D721Med (cell line): ENCODE measurements around the gene IGF1R.

Experiments
- DNase-seq: peaks from one replicate; pipeline ENCODE4 v3.0.0; 2011; ENCODE audit warnings: low spot score; ENCODE audit not compliant: insufficient read length
- FAIRE-seq: peaks from 2 replicates; lab custom pipeline; 2011; peaks lifted over from hg19 to GRCh38; lab: Jason Lieb, UNC
- CTCF ChIP-seq: IDR thresholded peaks from 2 replicates; pipeline ENCODE4 v1.5.1; 2012; ENCODE audit warnings: mild to moderate bottlenecking, control low read depth; ENCODE audit not compliant: insufficient read depth; ENCODE audit errors: missing control alignments

The IGF1R gene

DNA sequence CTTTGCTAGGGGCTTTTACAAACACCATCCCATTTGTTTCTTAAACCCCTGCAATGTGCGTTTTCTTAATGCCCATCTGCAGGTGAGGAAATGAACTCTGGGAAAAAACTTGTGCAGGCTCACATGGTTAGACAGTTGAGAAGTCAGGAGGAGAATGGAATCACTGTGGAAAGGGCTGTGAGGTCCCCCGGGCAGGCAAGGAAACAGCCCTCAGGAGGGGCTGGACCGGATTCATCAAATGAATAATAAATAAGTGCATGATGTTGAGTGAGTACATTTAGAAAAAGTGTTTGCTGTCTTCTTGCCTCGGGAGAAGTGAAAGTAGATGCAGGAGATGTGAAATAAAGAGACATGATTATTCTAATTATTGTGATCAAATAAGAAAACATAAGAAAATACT, 282.7 kb downstream of the IGF1R start:
- DNase-seq (no peak), FAIRE-seq (no peak)
- TF ChIP-seq CTCF: no peak

DNA sequence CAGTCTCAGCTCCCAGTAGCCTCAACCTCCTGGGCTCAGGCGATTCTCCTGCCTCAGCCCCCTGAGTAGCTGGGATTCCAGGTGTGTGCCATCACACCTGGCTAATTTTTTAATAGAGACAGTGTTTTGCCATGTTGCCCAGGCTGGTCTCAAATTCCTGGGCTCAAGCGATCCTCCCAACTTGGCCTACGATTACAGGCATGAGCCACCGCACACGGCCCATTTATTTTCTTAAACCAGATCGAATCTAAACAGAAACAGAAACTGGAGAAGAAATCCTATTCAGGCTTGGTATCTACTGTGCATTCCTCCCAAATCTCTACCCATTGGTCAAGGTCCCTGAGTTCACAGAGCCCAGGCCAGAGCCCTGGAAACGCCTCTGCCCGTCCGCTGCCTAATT, 285.1 kb downstream of the IGF1R start:
- no peak for DNase-seq
- FAIRE-seq: no peak
- no peak for TF ChIP-seq CTCF

- DNase-seq: no peak
- no peak for TF ChIP-seq CTCF
- no peak for FAIRE-seq
Measured at GRCh38 chr15:98935736-98936135, 287.4 kb downstream of the IGF1R start.

- DNase-seq: no peak
- FAIRE-seq: no peak
- no peak for TF ChIP-seq CTCF
Measured at GRCh38 chr15:98937413-98938104, 289.2 kb downstream of the IGF1R start.

DNA sequence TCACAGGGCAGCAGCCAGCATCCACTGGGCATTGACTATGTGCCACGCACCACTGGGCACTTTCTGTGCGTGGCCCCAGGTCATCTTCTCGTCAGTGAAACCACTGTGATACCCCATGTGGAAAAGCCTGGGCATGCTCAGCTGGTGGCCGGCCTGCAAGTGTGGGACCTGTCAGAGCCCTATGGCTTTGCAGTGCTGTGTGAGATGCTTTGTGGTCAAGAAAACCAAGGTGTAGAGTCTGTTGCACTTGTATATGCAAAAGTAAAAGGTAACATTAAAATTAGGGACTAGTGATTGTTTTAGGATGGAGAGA, 289.7 kb downstream of the IGF1R start:
- DNase-seq (no peak), FAIRE-seq (no peak)
- TF ChIP-seq CTCF: no peak

DNA sequence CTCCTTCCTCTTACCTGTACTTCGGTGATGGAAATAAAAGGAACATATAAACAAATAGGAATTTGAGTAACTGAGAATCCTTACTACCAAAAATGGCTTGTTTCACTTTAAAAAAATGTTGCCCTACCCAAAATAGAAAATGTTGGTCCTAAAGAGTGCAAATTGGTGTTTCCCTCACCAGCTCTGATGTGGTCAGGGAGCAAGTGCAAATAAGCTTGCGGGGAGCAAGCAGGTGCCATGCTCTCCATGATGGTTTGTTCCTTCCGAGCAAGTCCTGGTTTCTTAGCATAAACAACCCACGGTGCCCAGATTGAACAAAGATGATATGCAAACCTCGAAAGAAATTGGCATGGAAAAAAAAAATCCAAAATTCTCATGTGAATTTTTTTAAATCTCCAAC, 290.5 kb downstream of the IGF1R start:
- DNase-seq: no peak
- no peak for TF ChIP-seq CTCF
- FAIRE-seq: no peak

DNA sequence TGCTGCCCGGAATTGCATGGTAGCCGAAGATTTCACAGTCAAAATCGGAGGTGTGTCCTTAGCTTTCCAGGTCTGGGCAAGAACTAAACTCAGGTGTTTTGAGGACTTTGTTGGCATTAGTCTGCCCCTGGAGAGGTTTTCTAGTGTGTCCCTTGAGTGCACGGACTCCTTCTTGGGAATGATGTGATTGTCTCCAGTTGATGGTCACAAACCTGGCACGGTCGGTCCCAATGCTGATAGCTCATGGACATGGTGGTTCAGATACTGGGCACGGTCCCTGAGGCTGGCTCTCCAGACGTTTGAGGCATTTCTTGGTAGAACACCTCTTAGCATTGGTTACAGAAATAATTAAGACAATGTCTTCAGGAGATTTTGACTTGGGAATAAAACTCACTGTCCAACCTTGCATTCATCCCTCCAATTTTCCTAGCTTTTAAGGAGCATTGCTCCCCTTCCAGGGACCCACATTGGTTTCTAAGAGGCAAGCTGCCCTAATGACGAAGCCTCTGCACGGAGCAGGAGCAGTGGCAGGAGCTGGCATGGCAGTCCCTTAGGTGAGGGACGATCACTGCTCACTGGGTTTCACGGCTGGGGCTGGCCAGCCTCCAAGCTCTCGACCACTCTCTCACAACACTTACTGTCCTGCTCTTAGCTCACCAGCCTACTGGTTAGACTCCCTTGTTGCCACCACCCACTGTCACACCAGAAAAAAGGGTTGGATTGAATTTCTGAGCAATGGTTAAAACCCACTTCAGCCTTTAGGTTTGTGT, 291.2 kb downstream of the IGF1R start:
- FAIRE-seq (no peak), DNase-seq (no peak)
- no peak for TF ChIP-seq CTCF
